PC-3 (cell line): Measurements from ENCODE around the gene NR1H2.

Source experiments
- EZH2 ChIP-seq: fragments of 300-600 bp; sonication (generic); IDR thresholded peaks from one replicate; pipeline ENCODE4 v1.6.1; 2017; ENCODE audit warnings: antibody characterized with exemption, mild to moderate bottlenecking, low read length; ENCODE audit not compliant: unreplicated experiment
- TF ChIP-seq, protein P1 (sequence below): fragments of 300-600 bp; sonication (generic); conservative IDR thresholded peaks from 2 replicates; pipeline ENCODE4 v1.5.1; 2017; ENCODE audit warnings: antibody characterized with exemption, low read depth, mild to moderate bottlenecking, low read length

DNA sequence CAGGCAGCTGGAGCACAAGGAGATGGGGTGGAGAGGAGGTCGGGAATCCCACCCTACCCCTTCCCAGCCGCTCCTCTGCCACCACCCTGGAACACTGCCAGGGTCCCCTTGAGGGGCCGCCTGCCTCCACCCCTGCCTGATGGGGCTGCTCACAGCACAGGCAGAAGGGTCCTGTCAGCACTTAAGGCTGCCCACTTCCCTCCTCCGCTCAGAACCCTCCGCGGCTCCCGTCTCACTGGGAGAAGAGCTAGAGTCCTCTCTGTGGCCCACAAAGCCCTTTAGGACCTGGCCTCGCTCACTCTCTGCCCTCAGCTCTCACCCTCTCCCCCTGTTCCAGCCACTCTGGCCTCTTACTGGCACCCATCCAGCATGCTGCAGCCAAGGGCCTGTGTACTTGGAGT is 4.5 kb downstream of the NR1H2 start:
- no peak for TF ChIP-seq EZH2
- TF ChIP-seq, protein P1, sequence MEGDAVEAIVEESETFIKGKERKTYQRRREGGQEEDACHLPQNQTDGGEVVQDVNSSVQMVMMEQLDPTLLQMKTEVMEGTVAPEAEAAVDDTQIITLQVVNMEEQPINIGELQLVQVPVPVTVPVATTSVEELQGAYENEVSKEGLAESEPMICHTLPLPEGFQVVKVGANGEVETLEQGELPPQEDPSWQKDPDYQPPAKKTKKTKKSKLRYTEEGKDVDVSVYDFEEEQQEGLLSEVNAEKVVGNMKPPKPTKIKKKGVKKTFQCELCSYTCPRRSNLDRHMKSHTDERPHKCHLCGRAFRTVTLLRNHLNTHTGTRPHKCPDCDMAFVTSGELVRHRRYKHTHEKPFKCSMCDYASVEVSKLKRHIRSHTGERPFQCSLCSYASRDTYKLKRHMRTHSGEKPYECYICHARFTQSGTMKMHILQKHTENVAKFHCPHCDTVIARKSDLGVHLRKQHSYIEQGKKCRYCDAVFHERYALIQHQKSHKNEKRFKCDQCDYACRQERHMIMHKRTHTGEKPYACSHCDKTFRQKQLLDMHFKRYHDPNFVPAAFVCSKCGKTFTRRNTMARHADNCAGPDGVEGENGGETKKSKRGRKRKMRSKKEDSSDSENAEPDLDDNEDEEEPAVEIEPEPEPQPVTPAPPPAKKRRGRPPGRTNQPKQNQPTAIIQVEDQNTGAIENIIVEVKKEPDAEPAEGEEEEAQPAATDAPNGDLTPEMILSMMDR, result no peak
